CD4-positive, alpha-beta T cell treated with Interleukin-6 at 100 ng/mL for 8 hours (primary cell): ENCODE data around the gene PIEZO1.
"Not testable (repeated sequence)": the region's sequence is repeated elsewhere in the genome, so short reads cannot be mapped to it uniquely, and the experiment has no call there.

Source experiments
- DNase-seq: peaks from one replicate; pipeline ENCODE4 v3.0.0-alpha.2; 2020; ENCODE audit warnings: mixed read lengths, low spot score

Gene PIEZO1

DNA sequence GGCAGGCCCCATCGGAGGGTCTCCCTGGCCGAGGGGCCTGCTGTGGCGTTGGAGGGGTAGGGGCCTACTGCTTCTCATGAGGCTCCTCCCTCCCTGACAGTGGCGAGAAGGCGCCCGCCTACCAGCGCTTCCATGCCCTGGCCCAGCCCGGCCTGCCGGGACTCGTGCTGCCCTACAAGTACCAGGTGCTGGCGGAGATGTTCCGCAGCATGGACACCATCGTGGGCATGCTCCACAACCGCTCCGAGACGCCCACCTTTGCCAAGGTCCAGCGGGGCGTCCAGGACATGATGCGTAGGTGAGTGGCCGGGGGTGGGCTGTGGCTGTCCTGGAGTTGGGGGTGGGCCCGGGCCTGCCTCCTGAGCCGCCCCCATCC is 20.3 kb upstream of the PIEZO1 start:
- DNase-seq: no peak

DNA sequence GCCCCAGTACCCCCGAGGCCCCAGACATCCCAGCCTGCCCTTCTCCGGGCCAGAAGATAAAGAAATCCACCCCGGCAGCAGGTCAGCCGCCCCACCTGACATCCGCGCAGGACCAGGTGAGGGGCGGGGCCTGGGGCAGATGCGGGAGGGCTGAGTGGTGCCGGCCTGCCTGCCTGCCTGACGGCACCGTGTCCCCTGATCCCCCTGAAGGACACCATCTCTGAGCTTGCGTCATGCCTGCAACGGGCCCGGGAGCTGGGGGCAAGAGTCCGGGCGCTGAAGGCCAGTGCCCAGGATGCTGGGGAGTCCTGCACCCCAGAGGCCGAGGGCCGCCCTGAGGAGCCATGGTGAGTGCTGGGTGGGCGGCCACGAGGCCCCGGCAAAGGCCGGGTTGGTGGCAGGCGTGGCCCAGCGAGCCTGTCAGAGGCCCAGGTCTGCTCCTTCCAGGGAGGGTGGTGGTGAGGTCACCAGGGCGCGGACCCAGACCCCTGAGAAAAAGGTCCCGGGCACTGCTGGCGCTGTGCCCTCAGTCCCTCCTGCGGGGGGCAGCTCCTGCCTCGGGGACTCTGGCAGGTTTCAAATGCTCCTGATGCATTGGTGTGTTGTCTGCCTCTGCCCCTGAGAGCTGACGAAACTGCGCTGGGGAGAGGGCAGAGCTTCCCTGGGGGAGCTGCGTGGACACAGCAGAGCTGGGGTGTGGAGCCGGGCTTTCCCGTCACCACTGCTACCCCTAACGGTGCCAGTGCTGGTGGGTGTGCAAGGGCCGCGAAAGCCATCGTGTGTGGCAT is 19.7 kb upstream of the PIEZO1 start:
- DNase-seq: no peak

DNA sequence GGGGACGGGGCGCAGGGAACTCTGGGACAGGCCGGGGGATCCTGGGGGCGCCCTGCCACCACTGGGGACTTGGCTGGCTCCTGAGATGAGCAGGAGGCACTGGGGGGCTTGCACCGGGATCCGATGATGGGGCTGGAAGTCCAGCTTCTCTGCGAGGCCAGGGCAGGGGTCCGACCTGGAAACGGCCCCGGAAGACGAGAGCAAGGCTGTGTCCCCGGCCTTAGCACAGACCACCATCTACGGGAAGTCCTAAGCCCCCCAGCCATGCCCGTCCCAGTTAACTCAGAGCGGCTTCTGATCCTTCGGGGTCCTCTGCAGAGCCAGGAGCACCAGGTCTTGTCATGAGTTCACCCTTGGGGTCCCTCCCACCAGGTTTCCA is 19.1 kb upstream of the PIEZO1 start:
- no peak for DNase-seq

DNA sequence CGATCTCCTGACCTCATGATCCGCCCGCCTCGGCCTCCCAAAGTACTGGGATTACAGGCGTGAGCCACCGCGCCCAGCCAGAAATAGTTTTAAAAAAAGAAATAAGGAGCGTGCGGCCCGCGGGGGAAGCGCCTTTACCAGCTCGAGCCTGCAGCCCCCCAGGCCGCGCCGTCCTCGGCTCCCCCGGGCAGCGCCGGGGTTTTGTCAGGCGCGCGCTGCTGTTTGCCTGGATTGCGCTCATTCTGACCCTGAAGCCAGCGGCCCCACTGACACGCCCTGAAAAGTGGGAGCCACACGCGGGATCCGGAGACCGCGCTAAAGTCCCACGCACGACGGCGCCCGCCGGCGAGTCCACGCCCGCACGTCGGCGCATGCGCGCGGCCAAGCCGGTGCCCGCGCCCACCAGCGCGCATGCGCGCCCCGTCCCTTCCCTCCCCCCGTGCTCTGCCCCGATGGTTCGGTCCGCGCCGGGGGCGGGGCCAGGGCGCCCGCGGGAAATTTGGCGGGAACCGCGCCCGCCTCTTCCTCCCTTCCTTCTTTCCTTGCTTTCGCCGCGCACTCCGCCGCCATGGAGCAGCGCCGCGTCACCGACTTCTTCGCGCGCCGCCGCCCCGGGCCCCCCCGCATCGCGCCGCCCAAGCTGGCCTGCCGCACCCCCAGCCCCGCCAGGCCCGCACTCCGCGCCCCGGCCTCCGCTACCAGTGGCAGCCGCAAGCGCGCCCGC is 18.4 kb upstream of the PIEZO1 start, which contains the start of gene CDT1:
Gene CDT1 (plus strand): TSS at position 526 of the 724 bp plus-strand sequence. CDS start 43 bp downstream, at position 569.
- peak; percentile 83 for DNase-seq

DNA sequence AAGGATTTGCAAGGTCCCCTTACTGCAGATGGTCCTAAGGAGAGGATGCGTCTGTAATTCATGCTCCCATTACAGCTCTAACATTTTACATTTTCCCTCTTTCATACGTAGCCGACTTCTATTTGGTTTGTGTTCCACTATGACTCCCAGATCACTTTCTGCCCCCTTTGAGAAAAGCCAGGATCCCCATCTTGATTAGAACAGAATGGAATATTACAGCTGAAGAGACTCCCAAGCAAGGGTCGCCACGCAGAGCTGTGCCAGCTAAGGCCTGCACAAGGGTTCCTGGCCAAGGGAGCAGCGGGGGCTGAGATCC is 15.2 kb upstream of the PIEZO1 start:
- no peak for DNase-seq

DNA sequence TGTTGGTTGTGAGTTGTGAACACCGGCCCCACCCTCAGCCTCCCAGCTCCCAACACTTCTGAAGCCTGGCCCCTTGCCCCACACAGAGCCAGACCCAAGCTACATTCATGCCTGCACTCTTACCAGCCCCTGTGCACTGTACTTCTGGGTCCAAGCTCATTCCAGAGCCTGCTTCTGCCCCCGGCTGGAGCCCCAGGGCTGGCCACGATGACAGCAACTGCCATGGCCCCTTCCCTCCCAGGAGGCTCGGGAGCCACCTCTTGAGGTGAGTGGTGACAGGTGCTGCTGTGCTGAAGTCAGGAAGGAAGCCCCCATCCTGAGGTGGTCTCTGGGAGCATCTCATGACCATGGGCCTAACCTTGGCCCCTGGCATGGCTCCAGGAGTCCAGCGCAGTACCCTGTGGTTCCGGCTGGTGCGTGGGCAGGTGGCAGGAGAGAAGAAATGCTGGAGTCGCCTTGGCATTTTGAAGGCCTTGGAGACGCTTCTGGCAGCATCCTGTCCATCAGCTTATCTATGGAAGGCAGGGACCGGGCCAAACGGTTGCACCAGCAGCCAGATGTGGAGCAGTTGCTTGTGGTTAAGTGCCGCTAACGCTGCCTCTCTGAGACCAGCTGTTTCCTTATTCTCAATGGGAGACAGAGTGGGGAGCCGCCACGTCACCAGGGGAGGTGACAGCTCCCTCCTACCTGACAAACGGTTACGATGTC is 14.7 kb upstream of the PIEZO1 start:
- DNase-seq: no peak

DNA sequence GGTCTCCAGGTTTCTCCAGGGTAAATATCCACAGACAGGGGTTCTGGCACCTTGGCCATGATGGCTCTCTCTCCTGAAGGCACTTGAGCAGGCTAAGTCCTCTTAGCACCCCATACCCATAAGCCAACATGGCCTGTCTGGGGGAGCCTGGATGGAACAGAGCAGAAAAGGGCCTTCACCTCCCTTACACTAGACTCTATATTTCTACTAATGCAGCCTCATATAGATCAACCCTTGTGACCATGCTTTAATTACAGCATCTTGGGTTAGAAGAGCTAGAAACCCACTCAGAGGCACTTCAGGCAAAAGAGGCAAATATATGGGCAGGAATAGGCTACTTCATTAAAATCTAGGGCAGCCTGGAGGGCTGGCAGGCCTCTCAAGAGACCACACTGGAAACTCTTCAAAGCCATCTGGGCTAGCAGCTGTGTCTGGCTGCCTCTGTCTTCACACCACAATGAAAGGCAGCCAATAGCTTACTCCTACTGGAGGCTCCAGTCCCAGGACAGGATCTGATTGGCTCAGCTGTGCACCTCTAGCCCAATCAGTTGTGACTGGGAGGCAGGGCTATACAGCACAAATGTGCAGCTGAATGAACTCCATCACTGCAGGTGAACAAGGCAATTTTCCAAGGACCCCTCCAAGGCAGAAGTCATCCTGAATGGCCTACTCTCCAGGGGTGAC is 13.9 kb upstream of the PIEZO1 start:
- no peak for DNase-seq

DNA sequence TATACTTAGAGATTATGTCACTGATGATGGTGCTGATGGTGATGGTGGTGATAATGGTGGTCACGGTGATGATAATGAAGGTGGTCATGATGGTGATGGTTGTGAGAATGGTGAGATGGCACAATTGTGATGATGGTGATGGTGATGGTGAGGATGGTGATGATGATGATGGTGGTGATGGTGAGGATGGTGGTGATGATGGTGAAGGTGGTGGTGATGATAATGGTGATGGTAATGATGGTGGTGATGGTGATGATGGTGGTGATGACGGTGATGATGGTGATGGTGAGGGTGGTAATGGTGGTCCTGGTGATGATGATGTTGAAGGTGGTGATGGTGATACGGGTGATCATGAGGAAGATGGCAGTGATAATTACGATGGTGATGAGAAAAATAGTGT is 13.1 kb upstream of the PIEZO1 start:
- DNase-seq: no peak

DNA sequence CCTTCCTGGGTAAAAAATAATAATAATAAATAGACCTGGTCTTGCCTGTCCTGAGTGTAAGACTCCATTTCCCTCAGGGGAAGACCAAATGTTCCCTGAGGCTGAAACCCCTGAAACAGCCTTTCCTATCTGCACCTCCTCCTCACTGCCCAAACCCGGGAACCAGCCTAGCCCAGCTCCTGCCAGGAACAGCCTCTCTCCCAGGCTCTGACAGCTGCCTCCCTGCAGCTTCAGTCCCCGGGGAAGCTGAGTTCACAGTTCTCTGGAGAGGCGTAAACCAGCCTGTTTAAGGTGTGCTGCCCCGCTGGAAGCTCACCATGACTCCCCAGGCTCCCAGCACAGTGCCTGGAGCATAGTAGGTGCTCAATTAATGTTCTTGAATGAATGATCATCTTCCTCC is 11.3 kb upstream of the PIEZO1 start:
- DNase-seq: no peak

DNA sequence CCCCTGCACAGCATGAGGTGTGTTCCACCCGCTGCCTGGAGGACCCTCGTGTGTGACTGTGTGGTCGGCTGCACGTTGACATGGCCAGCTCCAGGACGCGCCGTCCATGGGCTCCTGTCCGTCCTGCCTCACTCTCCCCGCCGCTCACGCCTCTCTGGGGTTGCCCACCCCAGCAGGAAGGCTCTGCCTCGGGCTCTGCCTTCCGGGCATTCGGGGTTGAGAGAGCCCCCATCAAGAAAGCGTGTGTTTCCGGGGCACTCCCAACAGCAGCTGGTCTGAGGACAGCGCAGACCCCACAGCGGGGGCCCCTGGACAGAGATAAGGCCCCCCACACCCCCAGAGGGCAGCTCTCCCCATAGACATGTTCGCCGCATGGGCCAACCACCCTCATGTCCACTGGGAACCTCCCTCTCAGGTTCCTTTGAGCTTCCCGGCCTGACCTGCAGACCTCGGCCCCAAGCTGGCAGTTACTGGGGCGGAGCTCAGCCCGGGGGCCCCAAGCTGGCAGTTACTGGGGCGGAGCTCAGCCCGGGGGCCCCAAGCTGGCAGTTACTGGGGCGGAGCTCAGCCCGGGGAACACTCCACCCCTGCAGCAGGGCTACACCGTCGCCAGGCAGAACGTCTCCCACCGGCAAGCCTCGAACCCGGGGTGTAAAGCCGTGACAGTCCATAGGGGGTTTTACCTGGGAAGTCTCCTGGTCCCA is 8.4 kb upstream of the PIEZO1 start:
- DNase-seq: no peak

DNA sequence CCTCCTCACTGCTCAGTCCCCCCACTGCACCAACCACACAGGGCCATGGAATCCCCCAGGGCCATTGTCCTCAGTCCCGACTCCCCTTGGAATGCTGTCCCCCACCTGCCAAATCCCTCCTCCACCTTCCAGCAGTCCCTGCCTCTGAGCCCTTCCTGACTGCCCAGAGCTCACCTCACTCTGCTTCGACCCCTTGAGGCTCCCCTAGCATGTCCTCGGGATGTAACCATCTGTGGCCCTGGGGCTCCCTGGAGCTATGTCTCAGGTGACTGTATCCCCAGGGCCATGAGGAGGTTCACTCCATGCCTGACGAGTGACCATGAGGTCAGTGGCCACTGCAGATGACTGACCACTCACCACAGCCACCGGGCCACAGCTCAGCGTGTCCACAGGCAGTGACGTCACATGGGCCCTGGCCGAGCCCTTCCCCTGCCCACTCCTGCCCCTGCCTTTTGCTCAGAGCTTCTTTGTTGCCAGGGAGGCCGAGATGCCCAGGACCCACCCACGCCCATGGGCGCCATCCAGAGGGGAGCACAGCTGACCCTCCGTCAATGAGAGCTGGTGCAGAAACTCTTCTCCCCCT is 7.7 kb upstream of the PIEZO1 start:
- no peak for DNase-seq

DNA sequence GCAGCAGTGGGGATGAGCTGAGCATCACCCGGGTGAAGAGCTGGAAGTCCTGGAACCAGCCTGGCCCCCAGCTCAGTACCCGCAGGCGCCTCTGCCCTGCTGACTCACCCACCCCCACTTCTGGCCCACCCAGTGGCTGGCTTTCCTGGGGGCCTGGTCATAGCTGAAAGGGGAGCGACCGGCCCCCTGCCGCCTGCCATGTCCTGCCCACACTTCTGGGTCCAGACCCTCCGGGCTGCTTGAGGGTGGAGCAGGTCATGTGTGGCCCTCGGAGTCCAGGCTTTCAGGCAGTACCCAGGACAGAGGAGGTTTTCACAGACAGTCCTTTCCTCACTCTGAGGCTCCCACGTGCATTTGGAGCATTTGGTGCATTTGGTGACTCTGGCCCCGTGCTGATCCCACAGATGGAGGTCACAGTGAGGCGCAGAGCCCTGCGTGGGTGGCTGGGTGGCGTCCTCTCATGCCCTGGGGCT is 7.1 kb upstream of the PIEZO1 start:
- DNase-seq: no peak

DNA sequence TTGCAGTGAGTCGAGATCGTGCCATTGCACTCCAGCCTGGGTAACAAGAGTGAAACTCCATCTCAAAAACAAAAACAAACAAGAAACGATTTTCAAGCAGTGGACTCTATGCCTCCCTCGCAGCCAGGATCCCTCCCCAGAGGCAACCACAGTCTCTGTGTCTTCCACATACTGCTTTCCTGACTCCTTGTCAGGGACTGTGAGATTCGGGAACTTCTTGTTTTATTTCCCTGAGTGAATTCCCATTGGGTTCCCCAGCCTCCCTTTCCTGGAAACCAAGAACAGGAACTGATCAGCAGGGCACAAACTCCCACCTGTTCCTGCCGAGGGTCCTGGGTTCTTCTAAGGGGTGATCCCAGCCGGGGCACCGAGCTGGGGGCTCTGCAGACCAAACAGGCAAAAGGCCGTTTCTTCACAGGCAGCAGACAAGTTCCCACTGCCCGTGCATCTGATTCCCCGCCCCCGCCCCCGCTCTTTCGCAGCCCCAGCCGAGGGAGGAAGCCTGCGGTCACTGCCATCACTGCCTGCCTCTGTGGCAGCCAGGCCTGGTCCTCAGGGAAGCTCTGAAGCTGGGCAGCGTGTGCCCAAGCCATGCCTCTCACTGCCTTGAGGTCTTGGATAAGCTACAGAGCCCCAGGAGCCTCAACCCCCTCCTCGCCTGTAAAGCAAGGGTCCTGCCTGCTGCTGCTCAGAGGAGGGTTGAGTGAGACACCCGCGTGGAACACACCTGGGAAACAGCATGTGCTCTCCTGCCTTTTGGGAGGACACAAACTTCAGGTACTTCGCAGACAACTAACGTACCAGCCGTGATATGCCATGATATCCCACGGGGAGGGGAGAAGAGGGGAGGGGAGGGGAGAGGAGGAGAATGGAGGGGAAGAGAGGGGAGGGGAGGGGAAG is 5.5 kb upstream of the PIEZO1 start:
- peak; percentile 72 for DNase-seq

DNA sequence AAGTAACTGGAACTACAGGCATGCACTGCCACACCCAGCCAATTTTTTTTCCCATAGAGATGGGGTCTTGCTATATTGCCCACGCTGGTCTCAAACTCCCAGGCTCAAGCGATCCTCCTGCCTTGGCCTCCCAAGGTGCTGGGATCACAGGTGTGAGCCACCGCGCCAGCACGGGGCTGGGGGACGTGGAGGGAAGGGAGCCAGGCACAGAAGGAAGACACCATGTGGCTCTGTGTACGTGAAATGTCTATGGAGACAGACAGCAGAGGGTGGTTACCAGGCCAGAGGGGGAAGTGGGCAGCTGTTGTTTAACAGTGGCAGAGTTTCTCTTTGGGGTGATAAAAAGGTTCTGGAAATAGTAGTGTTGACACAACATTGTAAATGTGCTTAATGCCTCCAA is 4.6 kb upstream of the PIEZO1 start:
- no peak for DNase-seq

DNA sequence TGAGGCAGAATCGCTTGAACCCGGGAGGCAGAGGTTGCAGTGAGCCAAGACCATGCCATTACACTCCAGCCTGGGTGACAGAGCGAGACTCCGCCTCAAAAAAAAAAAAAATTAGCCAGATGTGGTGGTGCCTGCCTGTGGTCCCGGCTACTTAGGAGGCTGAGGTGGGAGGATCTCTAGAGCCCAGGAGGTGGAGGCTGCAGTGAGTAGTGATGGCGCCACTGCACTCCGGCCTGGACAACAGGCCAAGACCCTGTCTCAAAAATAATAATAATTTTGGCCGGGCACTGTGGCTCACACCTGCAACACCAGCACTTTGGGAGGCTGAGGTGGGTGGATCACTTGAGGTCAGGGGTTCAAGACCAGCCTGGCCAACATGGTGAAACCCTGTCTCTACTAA is 3.7 kb upstream of the PIEZO1 start:
- not testable (repeated sequence) for DNase-seq

DNA sequence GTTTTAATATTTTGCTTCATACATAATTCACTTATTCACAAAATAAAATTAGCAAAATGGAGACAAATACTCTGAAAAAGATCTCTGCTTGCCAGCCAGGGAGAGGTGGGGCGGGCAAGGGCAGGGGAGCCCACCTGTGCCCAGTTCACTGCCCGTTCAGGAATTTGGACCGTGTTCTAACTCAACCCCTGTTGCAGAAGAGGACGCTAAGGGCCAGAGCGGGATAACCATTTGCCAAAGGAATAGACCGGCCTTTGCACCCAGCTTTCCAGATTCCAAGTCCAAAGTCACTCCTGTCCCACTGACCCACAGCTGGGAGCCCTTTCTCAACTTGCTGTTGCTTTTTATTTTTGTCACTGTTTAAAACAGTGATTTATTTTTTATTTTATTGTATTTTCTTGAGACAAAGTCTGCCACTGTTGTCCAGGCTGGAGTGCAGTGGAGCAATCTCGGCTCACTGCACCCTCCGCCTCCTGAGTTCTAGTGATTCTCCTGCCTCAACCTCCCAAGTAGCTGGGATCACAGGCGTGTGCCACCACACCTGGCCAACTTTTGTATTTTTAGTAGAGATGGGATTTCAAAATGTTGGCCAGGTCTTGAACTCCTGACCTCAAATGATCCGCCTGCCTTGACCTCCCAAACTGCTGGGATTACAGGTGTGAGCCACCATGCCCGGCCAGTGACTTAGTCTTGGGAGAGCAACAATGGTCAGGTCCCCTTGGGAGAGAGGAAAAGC is 2.7 kb upstream of the PIEZO1 start:
- DNase-seq: no peak

DNA sequence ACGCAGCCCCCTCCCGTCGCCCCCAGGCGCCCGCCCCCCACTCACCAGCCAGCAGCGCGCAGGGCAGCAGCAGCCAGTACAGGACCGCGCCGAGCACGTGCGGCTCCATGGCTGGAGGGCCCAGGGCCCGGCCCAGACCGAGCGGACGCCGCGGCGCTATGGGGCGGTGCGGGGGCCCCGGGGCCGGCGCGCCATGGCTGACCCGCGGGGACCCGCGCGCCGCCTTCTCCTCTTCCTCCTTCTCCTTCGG is 239 bp downstream of the PIEZO1 start:
- no peak for DNase-seq

DNA sequence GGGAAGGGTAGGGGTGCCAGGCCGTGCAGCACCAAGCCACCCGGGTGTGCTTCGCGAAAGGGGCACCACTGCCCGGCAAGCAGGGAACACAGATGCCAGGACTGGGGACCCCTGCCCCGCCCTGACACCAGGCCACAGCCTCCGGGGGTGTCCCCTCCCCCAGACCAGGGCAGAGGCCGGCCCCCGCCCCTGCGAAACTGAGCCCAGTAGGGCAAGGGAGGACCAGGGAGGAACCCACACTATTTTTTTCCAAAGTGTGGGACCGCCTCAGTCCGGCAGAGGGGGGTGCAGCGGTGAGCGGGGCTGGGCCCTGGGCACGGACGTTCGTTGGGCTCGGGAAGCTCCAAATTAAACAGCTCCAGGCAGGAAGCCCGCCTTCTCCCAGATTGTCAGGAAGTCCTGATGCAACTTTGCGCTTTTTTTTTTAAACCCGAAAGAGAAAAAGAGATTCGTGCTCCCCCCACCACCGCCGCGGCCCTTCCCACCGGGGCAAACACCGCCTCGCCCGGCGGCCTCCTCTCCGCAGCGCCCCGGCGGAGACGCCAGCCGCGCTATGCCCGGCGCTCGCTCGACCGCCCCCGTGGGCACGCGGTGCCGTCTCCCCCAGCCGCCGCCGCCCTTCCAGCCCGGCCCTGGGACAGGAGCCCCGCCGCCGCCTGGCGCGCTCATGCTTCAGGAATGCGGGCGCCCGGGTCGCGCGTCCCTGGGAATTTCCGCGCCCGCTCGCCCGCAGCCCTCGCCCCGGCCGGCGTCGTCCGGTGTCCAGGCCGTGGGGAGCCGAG is 755 bp downstream of the PIEZO1 start:
- peak; percentile 40 for DNase-seq

DNA sequence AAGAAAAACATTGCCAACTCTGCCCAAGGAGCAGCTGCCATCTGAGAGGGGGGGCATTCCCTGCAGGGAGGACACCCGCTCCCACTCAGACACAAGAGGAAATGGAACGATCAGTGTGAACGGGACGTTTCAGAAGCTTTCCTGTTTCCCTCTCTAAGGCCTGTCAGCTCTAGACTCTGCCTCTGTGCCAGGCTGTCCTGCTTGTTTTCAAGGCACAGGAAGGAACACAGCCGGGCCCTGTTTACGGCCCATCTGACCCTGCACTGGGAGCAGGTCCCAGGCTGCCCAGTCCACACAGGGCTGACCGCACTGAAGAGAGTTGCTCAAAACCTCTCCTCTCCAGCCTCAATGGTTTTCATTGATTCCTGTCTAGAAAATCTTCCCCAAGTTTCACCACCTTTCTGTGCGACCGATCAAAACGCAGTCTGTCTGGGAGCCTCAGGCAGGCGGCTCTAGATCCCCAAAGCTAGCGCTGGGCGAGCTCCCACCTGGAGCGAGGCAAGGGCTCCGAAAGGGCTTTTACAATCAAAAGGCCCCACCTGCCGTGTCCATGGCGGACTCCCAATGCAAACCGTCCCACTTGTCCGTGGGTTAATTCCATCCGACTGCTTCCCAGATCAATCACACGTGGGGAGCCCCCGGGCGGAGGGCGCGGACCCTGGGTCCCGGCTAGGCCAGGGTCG is 1.5 kb downstream of the PIEZO1 start:
- DNase-seq: no peak
